ENCODE data around the gene CPA3.
A peak's percentile ranks its signal among the peaks of the same experiment; 100 is the strongest.

Gene CPA3

GRCh38 chr3:148823026-148823425 is 42.1 kb upstream of the CPA3 start:
- H3K27ac Mint-ChIP-seq, result no peak overlapping the region
- no peak for DNase-seq
- H3K4me1 Mint-ChIP-seq, result peaks cover 42% of the 10 kb centered on the region
- no peaks in the 10 kb centered on the region for H3K36me3 Mint-ChIP-seq (ENCODE audit: low read depth)
- H3K27me3 Mint-ChIP-seq (ENCODE audit: low read depth, poor library complexity), result peaks cover 3% of the 10 kb centered on the region
- peaks cover 17% of the 10 kb centered on the region for H3K9me3 Mint-ChIP-seq
- TF ChIP-seq CTCF (IDR thresholded peaks at IDR 0.05), result no peak
- H3K4me3 Mint-ChIP-seq, result no peak overlapping the region

GRCh38 chr3:148825476-148825875 is 39.6 kb upstream of the CPA3 start:
- peaks cover 17% of the 10 kb centered on the region for H3K9me3 Mint-ChIP-seq
- DNase-seq, result no peak
- H3K4me3 Mint-ChIP-seq, result no peak overlapping the region
- no peaks in the 10 kb centered on the region for H3K36me3 Mint-ChIP-seq (ENCODE audit: low read depth)
- TF ChIP-seq CTCF (IDR thresholded peaks at IDR 0.05), result no peak
- H3K27ac Mint-ChIP-seq, result peak overlapping the region; percentile 21
- H3K4me1 Mint-ChIP-seq, result peaks cover 37% of the 10 kb centered on the region
- peaks cover 3% of the 10 kb centered on the region for H3K27me3 Mint-ChIP-seq (ENCODE audit: low read depth, poor library complexity)

- Mint-ChIP-seq H3K36me3 (ENCODE audit: low read depth) (no peaks in the 10 kb centered on the region), H3K27ac (no peak within 1 kb of the TSS), H3K4me1 (peaks cover 26% of the 10 kb centered on the region), H3K4me3 (no peak within 1 kb of the TSS), H3K27me3 (ENCODE audit: low read depth, poor library complexity) (no peaks in the 10 kb centered on the region), H3K9me3 (peaks cover 3% of the 10 kb centered on the region)
- no peak for TF ChIP-seq CTCF (IDR thresholded peaks at IDR 0.05)
- no peak for DNase-seq
Observed at GRCh38 chr3:148827585-148827984, 37.5 kb upstream of the CPA3 start, which contains the start of gene CPB1. CPB1 (plus strand) TSS chr3:148827811; CDS start chr3:148827824, 13 bp downstream.

- TF ChIP-seq CTCF (IDR thresholded peaks at IDR 0.05), result no peak
- H3K9me3 Mint-ChIP-seq, result no peaks in the 10 kb centered on the region
- no peak overlapping the region for H3K27ac Mint-ChIP-seq
- H3K27me3 Mint-ChIP-seq (ENCODE audit: low read depth, poor library complexity), result no peaks in the 10 kb centered on the region
- DNase-seq, result no peak
- peaks cover 26% of the 10 kb centered on the region for H3K4me1 Mint-ChIP-seq
- H3K4me3 Mint-ChIP-seq, result no peak overlapping the region
- H3K36me3 Mint-ChIP-seq (ENCODE audit: low read depth), result no peaks in the 10 kb centered on the region
Observed at GRCh38 chr3:148828136-148828690, 36.9 kb upstream of the CPA3 start.

- H3K4me3 Mint-ChIP-seq, result no peak overlapping the region
- H3K27me3 Mint-ChIP-seq (ENCODE audit: low read depth, poor library complexity), result no peaks in the 10 kb centered on the region
- no peak for TF ChIP-seq CTCF (IDR thresholded peaks at IDR 0.05)
- no peak for DNase-seq
- H3K27ac Mint-ChIP-seq, result no peak overlapping the region
- H3K9me3 Mint-ChIP-seq, result no peaks in the 10 kb centered on the region
- peaks cover 21% of the 10 kb centered on the region for H3K4me1 Mint-ChIP-seq
- H3K36me3 Mint-ChIP-seq (ENCODE audit: low read depth), result no peaks in the 10 kb centered on the region
Observed at GRCh38 chr3:148829926-148830325, 35.2 kb upstream of the CPA3 start.

- peaks cover 14% of the 10 kb centered on the region for H3K4me1 Mint-ChIP-seq
- H3K9me3 Mint-ChIP-seq, result no peaks in the 10 kb centered on the region
- no peak for TF ChIP-seq CTCF (IDR thresholded peaks at IDR 0.05)
Observed at GRCh38 chr3:148833223-148833622, 31.9 kb upstream of the CPA3 start.

More at GRCh38 chr3:148833223-148833622, 31.9 kb upstream of the CPA3 start:
- DNase-seq, result no peak
- no peaks in the 10 kb centered on the region for H3K36me3 Mint-ChIP-seq (ENCODE audit: low read depth)
- H3K4me3 Mint-ChIP-seq, result no peak overlapping the region
- H3K27ac Mint-ChIP-seq, result no peak overlapping the region
- H3K27me3 Mint-ChIP-seq (ENCODE audit: low read depth, poor library complexity), result no peaks in the 10 kb centered on the region
